Stimulated activated CD4-positive, alpha-beta T cell treated with anti-CD3 and anti-CD28 coated beads, TNF-alpha, amount 100 ng/mL, for 1 hour (primary cell): ENCODE data around the gene CLTRN.
"Not testable (repeated sequence)": the region's sequence is repeated elsewhere in the genome, so short reads cannot be mapped to it uniquely, and the experiment has no call there.

ENCODE experiments used
- DNase-seq, 3 donors: peaks; one replicate each; pipeline ENCODE4 v3.0.0-alpha.2; 2020; ENCODE audit warnings: low read depth in 3 of 3, low spot score in 1 of 3

The CLTRN gene

GRCh38 chrX:15664487-15665444, at the start of gene CLTRN:
Gene CLTRN, minus strand, starts transcription at chrX:15664805. Its CDS starts 30 bp downstream, at chrX:15664775.
- no peak for DNase-seq

GRCh38 chrX:15704273-15704672, 39.7 kb upstream of the CLTRN start:
- DNase-seq, result not testable (repeated sequence)

- DNase-seq, result not testable (repeated sequence)
Measured at GRCh38 chrX:15703809-15704208, 39.2 kb upstream of the CLTRN start.

- no peak for DNase-seq
Measured at GRCh38 chrX:15702488-15703371, 38.1 kb upstream of the CLTRN start.

GRCh38 chrX:15696516-15696915, 31.9 kb upstream of the CLTRN start:
- DNase-seq, result no peak

- DNase-seq, result no peak
Measured at GRCh38 chrX:15694941-15695451, 30.4 kb upstream of the CLTRN start.

- peak in 1 of 3 donors; percentile 35 for DNase-seq
Measured at GRCh38 chrX:15686818-15687685, 22.4 kb upstream of the CLTRN start.

GRCh38 chrX:15683193-15683592, 18.6 kb upstream of the CLTRN start:
- no peak for DNase-seq

GRCh38 chrX:15681433-15681832, 16.8 kb upstream of the CLTRN start:
- DNase-seq, result no peak

- no peak for DNase-seq
Measured at GRCh38 chrX:15680401-15680800, 15.8 kb upstream of the CLTRN start.

GRCh38 chrX:15679246-15679645, 14.6 kb upstream of the CLTRN start:
- DNase-seq, result no peak

- DNase-seq, result no peak
Measured at GRCh38 chrX:15678339-15678738, 13.7 kb upstream of the CLTRN start.

GRCh38 chrX:15676886-15677285, 12.3 kb upstream of the CLTRN start:
- no peak for DNase-seq

- DNase-seq, result peak; percentile 49 to 75 (median 69)
Measured at GRCh38 chrX:15675490-15675921, 10.9 kb upstream of the CLTRN start.

GRCh38 chrX:15674841-15675489, 10.4 kb upstream of the CLTRN start:
- peak; percentile 57 to 84 (median 72) for DNase-seq

- no peak for DNase-seq
Measured at GRCh38 chrX:15674514-15674840, 9.9 kb upstream of the CLTRN start.

- DNase-seq, result no peak
Measured at GRCh38 chrX:15673970-15674369, 9.4 kb upstream of the CLTRN start.

- no peak for DNase-seq
Measured at GRCh38 chrX:15672881-15673280, 8.3 kb upstream of the CLTRN start.

- DNase-seq, result no peak
Measured at GRCh38 chrX:15663439-15663838, 1.2 kb downstream of the CLTRN start.

GRCh38 chrX:15654804-15655203, 9.8 kb downstream of the CLTRN start:
- not testable (repeated sequence) for DNase-seq
